GM12878 (cell line): ENCODE data around the gene PTGIS. TPM values are rescaled to one million over a fixed set of nuclear protein-coding genes. Genes with fewer than 3 reads are reported as not detected.

Experiments
- ATAC-seq: fragments of 200-7000 bp; cut with Tn5 transposase; 3 replicates; pipeline ENCODE4 v1.9.1; 2020; ENCODE audit warnings: mild to moderate bottlenecking, moderate library complexity
- BruUV-seq: library from RNA; stranded (reverse); fragments of 400-500 nt; replicated peaks from 2 replicates; lab custom pipeline; 2021; lab: Mats Ljungman, UMichigan
- CTCF ChIA-PET: fragments of 300-600 bp; sonication (Branson Sonifier 250); formaldehyde crosslinking; extraction: SDS; loops from one replicate; lab custom pipeline; 2021; ENCODE audit warnings: inconsistent platforms; lab: Yijun Ruan, JAX
- POLR2A ChIA-PET: fragments of 350-600 bp; formaldehyde crosslinking; extraction: SDS; loops from one replicate; lab custom pipeline; 2021; ENCODE audit warnings: inconsistent platforms; lab: Charles Lee
- RAD21 ChIA-PET: fragments of 300-600 bp; sonication (Branson Sonifier 250); formaldehyde crosslinking; loops from one replicate; lab custom pipeline; 2023; ENCODE audit warnings: antibody characterized with exemption; ENCODE audit not compliant: unreplicated experiment; lab: Charles Lee
- SMC1A ChIA-PET: fragments of 300-600 bp; sonication (Branson Sonifier 250); formaldehyde crosslinking; loops from one replicate; lab custom pipeline; 2023; ENCODE audit not compliant: unreplicated experiment, uncharacterized antibody; lab: Charles Lee
- DNase-seq: peaks from one replicate; pipeline ENCODE4 v3.0.0-alpha.2; 2011; ENCODE audit warnings: low read depth, low spot score
- FAIRE-seq: peaks from 3 replicates; lab custom pipeline; 2011; peaks lifted over from hg19 to GRCh38; lab: Jason Lieb, UNC
- H2AFZ ChIP-seq: 2 replicates; pipeline ENCODE4 v1.6.0; 2011; ENCODE audit warnings: low read depth, low read length, control low read depth; ENCODE audit not compliant: control insufficient read depth
- H3K27ac ChIP-seq: 2 replicates; pipeline ENCODE4 v1.5.1; 2011; ENCODE audit warnings: control low read depth; ENCODE audit not compliant: control insufficient read depth, insufficient read depth
- H3K27me3 ChIP-seq, 2 experiments: replicated peaks in 1 of 2; 2 replicates each; pipeline versions ENCODE4 v1.6.0 to v1.6.1; 2011; ENCODE audit warnings: low read length in 1 of 2; ENCODE audit not compliant: control insufficient read depth in 2 of 2, insufficient read depth in 2 of 2
- H3K36me3 ChIP-seq, 2 experiments: 2 replicates each; pipeline ENCODE4 v1.5.1; 2011; ENCODE audit warnings: low read length in 1 of 2; ENCODE audit not compliant: control insufficient read depth in 2 of 2, insufficient read depth in 2 of 2
- H3K4me1 ChIP-seq: 2 replicates; pipeline ENCODE4 v1.6.1; 2011; ENCODE audit warnings: mild to moderate bottlenecking, low read length, moderate library complexity, mixed read lengths; ENCODE audit not compliant: control insufficient read depth, insufficient read depth
- H3K4me2 ChIP-seq: 2 replicates; pipeline ENCODE4 v1.6.0; 2011; ENCODE audit warnings: control low read depth; ENCODE audit not compliant: control insufficient read depth, insufficient read depth
- H3K4me3 ChIP-seq: fragments of 200-600 bp; sonication (generic); 2 replicates; pipeline ENCODE4 v1.5.1; 2016
- H3K79me2 ChIP-seq: 2 replicates; pipeline ENCODE4 v1.6.0; 2011; ENCODE audit warnings: low read length; ENCODE audit not compliant: control insufficient read depth, insufficient read depth
- H3K9ac ChIP-seq: 2 replicates; pipeline ENCODE4 v1.8.0; 2011; ENCODE audit warnings: low read length, control low read depth, mixed read lengths; ENCODE audit not compliant: control insufficient read depth, insufficient read depth
- H3K9me3 ChIP-seq: replicated peaks from 3 replicates; pipeline ENCODE4 v1.5.1; 2011; ENCODE audit warnings: mild to moderate bottlenecking, low read length; ENCODE audit not compliant: control insufficient read depth, insufficient read depth
- H4K20me1 ChIP-seq: 2 replicates; pipeline ENCODE4 v1.6.0; 2011; ENCODE audit not compliant: control insufficient read depth, insufficient read depth
- BCL11A ChIP-seq: IDR thresholded peaks from 2 replicates; pipeline ENCODE4 v1.6.1; 2011; ENCODE audit warnings: low read depth, low read length
- BCL3 ChIP-seq: IDR thresholded peaks from 2 replicates; pipeline ENCODE4 v1.6.1; 2011; ENCODE audit warnings: borderline replicate concordance, low read depth, mild to moderate bottlenecking, moderate library complexity, low read length; ENCODE audit not compliant: insufficient read depth, poor library complexity, severe bottlenecking
- BCLAF1 ChIP-seq: fragments of 450-650 bp; IDR thresholded peaks from 2 replicates; pipeline ENCODE4 v1.6.1; 2017; ENCODE audit warnings: antibody characterized with exemption, mild to moderate bottlenecking, moderate library complexity
- CBX5 ChIP-seq: sonication (generic); IDR thresholded peaks from 2 replicates; pipeline ENCODE4 v1.6.1; 2016; ENCODE audit warnings: low read depth, moderate library complexity, mild to moderate bottlenecking, inconsistent platforms
- KLF5 ChIP-seq: fragments of 450-650 bp; IDR thresholded peaks from 2 replicates; pipeline ENCODE4 v1.6.1; 2014; ENCODE audit warnings: mild to moderate bottlenecking; ENCODE audit not compliant: partially characterized antibody
- LARP7 ChIP-seq: fragments of 450-650 bp; IDR thresholded peaks from 2 replicates; pipeline ENCODE4 v1.6.1; 2017; ENCODE audit warnings: mild to moderate bottlenecking
- NR2C2 ChIP-seq: IDR thresholded peaks from 2 replicates; pipeline ENCODE4 v1.6.1; 2011; ENCODE audit warnings: borderline replicate concordance, low read depth; ENCODE audit not compliant: control insufficient read depth, insufficient read length
- NRF1 ChIP-seq: conservative IDR thresholded peaks from 2 replicates; pipeline ENCODE4 v1.6.1; 2011; ENCODE audit warnings: mild to moderate bottlenecking, low read depth, low read length, improper control_type of control experiment
- RAD21 ChIP-seq: IDR thresholded peaks from 2 replicates; pipeline ENCODE4 v1.6.1; 2011; ENCODE audit warnings: mild to moderate bottlenecking, low read depth, low read length, moderate library complexity; ENCODE audit not compliant: insufficient read depth
- SMC3 ChIP-seq: IDR thresholded peaks from 2 replicates; pipeline ENCODE4 v1.6.1; 2011; ENCODE audit warnings: low read length, improper control_type of control experiment, borderline replicate concordance
- SREBF1 ChIP-seq: IDR thresholded peaks from 2 replicates; pipeline ENCODE4 v1.6.1; 2012; ENCODE audit warnings: mild to moderate bottlenecking, low read length
- WRNIP1 ChIP-seq: IDR thresholded peaks from 2 replicates; pipeline ENCODE4 v1.6.1; 2011; ENCODE audit warnings: low read depth, low read length, improper control_type of control experiment, borderline replicate concordance
- ZBTB40 ChIP-seq: fragments of 450-650 bp; IDR thresholded peaks from 2 replicates; pipeline ENCODE4 v1.6.1; 2016; ENCODE audit warnings: mild to moderate bottlenecking, moderate library complexity, borderline replicate concordance
- ZSCAN29 ChIP-seq: fragments of 450-650 bp; IDR thresholded peaks from 2 replicates; pipeline ENCODE4 v1.6.1; 2017; ENCODE audit warnings: mild to moderate bottlenecking, moderate library complexity
- WGBS: methylation state at CpG from one replicate; pipeline ENCODE4 v1.1.6; 2016; ENCODE audit warnings: low lambda C conversion rate; ENCODE audit not compliant: insufficient replicate concordance, insufficient coverage; ENCODE audit errors: missing lambda C conversion rate; 5-methylcytosine and 5-hydroxymethylcytosine counted together
- in situ Hi-C: fragments of 300-500 bp; cut with MboI; formaldehyde crosslinking; loops from 9 replicates; pipeline ENCODE4 v1.14.3; 2018; ENCODE audit warnings: mixed read lengths
- intact Hi-C: fragments of 100-400 bp; cut with micrococcal nuclease; formaldehyde crosslinking; loops from one replicate; pipeline ENCODE4 v1.14.2; 2022; ENCODE audit not compliant: unreplicated experiment
- polyA plus RNA-seq, 11 experiments: library from polyadenylated mRNA; depleted of rRNA in 4 of 11; unstranded in 6 of 11; stranded (reverse) in 5 of 11; fragments of >200 nt; fragmentation: Nextera tagmentation in 4 of 11; fragmentation: Illumina TruSeq in 1 of 11; extraction: Ambion mirVana in 4 of 11; extraction: Trizol in 1 of 11; gene quantifications; 1 replicate in 1 of 11; 2 replicates in 10 of 11; pipeline versions ENCODE4 v1.2.1 to v1.2.3, GENCODE V29; 2011 to 2016; ENCODE audit warnings: inconsistent platforms in 2 of 11, missing spikeins in 2 of 11, low read depth in 1 of 11
- total RNA-seq, 4 experiments: library from RNA; depleted of rRNA in 3 of 4; stranded (reverse); fragments of >200 nt in 3 of 4; fragmentation: Illumina TruSeq in 1 of 4; extraction: Trizol in 1 of 4; gene quantifications; 2 replicates each; pipeline versions ENCODE4 v1.2.1 to v1.2.3, GENCODE V29; 2013 to 2021

PTGIS gene
- total and polyA plus RNA-seq, 10 of the 15 experiments (the other 5 are each of a cell fraction or from before 2014, with no cell fraction given), result 0.10 TPM; not detected in 9

GRCh38 chr20:49545572-49545971 is 22.4 kb downstream of the PTGIS start (continued):
- no peak for TF ChIP-seq ZBTB40
- TF ChIP-seq BCL3, result no peak
- peak; percentile 52; the same call in 1 of the 2 replicates for TF ChIP-seq CBX5
- no peak for TF ChIP-seq LARP7

- FAIRE-seq (no peak), DNase-seq (no peak), ATAC-seq (no peak)
- Histone ChIP-seq H3K9ac (no peak overlapping the region), H3K9me3 (no peaks in the 10 kb centered on the region; the same call in 2 of the 3 replicates), H3K4me1 (no peaks in the 10 kb centered on the region), H3K4me3 (no peak overlapping the region), H3K27me3 (no peaks in the 10 kb centered on the region), H3K27ac (no peak overlapping the region), H3K4me2 (no peak overlapping the region), H4K20me1 (no peaks in the 10 kb centered on the region), H3K79me2 (no peaks in the 10 kb centered on the region), H2AFZ (no peak overlapping the region), H3K36me3 (no peaks in the 10 kb centered on the region)
- in situ Hi-C loops, result loop anchor here (5.0 kb wide), 1 partner anchor 63 kb away; no protein-coding TSS in a partner anchor
- RAD21 ChIA-PET, result interaction anchor here (5.5 kb wide), 1 partner anchor 64 kb away, joined by 51 read pairs; no protein-coding TSS in a partner anchor
- POLR2A ChIA-PET, result no interaction called here
- 37% methylated on average over 5 of the region's 5 CpGs for WGBS
- CTCF ChIA-PET, result interaction anchor here (1.1 to 10.6 kb wide), 8 partner anchors 11 to 344 kb away, joined by 3 to 148 read pairs (median 5); no protein-coding TSS in a partner anchor
- intact Hi-C loops, result no loop called here
- BruUV-seq, result no TSS peak
- SMC1A ChIA-PET, result interaction anchor here (1.3 to 4.8 kb wide), 4 partner anchors 60 to 302 kb away, joined by 3 to 30 read pairs (median 4); no protein-coding TSS in a partner anchor
- no peak for TF ChIP-seq SREBF1
- TF ChIP-seq BCLAF1, result no peak
- no peak for TF ChIP-seq KLF5
- TF ChIP-seq WRNIP1, result no peak
- TF ChIP-seq NR2C2, result no peak
- no peak for TF ChIP-seq BCL11A
- no peak for TF ChIP-seq ZSCAN29
- no peak for TF ChIP-seq SMC3
- no peak for TF ChIP-seq RAD21
- no peak for TF ChIP-seq NRF1
Measured at GRCh38 chr20:49544535-49544934, 23.4 kb downstream of the PTGIS start.
